B cell (primary cell): ENCODE measurements around the gene CXCR6. TPM values are rescaled to one million over a fixed set of nuclear protein-coding genes. Genes with fewer than 3 reads are reported as not detected.

Source experiments
- ATAC-seq: fragments of 200-7000 bp; cut with Tn5 transposase; one replicate; pipeline ENCODE4 v1.10.0; 2021; ENCODE audit warnings: low read depth, mild to moderate bottlenecking, moderate number of reproducible peaks, moderate library complexity
- CTCF ChIA-PET: fragments of 350-600 bp; sonication (Branson Sonifier 250); formaldehyde crosslinking; loops from one replicate; lab custom pipeline; 2021; ENCODE audit warnings: antibody characterized with exemption, inconsistent platforms; lab: Charles Lee
- POLR2A ChIA-PET: fragments of 350-600 bp; sonication (Branson Sonifier 250); formaldehyde crosslinking; loops from one replicate; lab custom pipeline; 2021; ENCODE audit warnings: antibody characterized with exemption; lab: Charles Lee
- DNase-seq: peaks from one replicate; pipeline ENCODE4 v3.0.0; 2013
- H2AFZ ChIP-seq: 2 replicates; pipeline ENCODE4 v1.6.1; 2012; ENCODE audit warnings: mild to moderate bottlenecking, low read depth, low read length; ENCODE audit not compliant: insufficient read depth, poor library complexity, severe bottlenecking
- H3K27ac ChIP-seq, 2 donors: 1 replicate in 1 of 2; 2 replicates in 1 of 2; pipeline ENCODE4 v1.5.1; 2012 to 2013; ENCODE audit warnings: low read length in 2 of 2, mild to moderate bottlenecking in 2 of 2, moderate library complexity in 1 of 2
- H3K27me3 ChIP-seq, 4 experiments: fragments of 200-600 bp in 1 of 4; sonication (generic) in 1 of 4; replicated peaks in 1 of 4; 1 replicate in 2 of 4; 2 replicates in 2 of 4; pipeline versions ENCODE4 v1.6.1 to v1.7.0; 2013 to 2016; ENCODE audit warnings: low read length in 3 of 4, mild to moderate bottlenecking in 2 of 4, mixed read lengths in 1 of 4, moderate library complexity in 1 of 4; ENCODE audit not compliant: insufficient read depth in 4 of 4, control insufficient read depth in 3 of 4; ENCODE audit errors: control extremely low read depth in 1 of 4
- H3K36me3 ChIP-seq, 2 experiments: replicated peaks in 1 of 2; 1 replicate in 1 of 2; 2 replicates in 1 of 2; pipeline versions ENCODE4 v1.6.1 to v1.7.1; 2013; ENCODE audit warnings: low read length in 1 of 2; ENCODE audit not compliant: insufficient read depth in 2 of 2, control insufficient read depth in 1 of 2; ENCODE audit errors: control extremely low read depth in 1 of 2, extremely low read depth in 1 of 2
- H3K4me1 ChIP-seq, 2 donors: fragments of 200-600 bp in 1 of 2; sonication (generic) in 1 of 2; 1 replicate in 1 of 2; 2 replicates in 1 of 2; pipeline versions ENCODE4 v1.5.1 to v1.6.1; 2013 to 2017; ENCODE audit warnings: low read length in 2 of 2; ENCODE audit not compliant: control insufficient read depth in 2 of 2, insufficient read depth in 2 of 2
- H3K4me2 ChIP-seq: replicated peaks from 2 replicates; pipeline ENCODE3; 2012; ENCODE audit warnings: mild to moderate bottlenecking, low read depth, low read length; ENCODE audit not compliant: poor library complexity, severe bottlenecking
- H3K4me3 ChIP-seq, 5 experiments: fragments of 200-600 bp in 1 of 5; sonication (generic) in 1 of 5; 1 replicate in 3 of 5; 2 replicates in 2 of 5; pipeline versions ENCODE4 v1.5.1 to v1.7.0; 2011 to 2016; ENCODE audit warnings: low read length in 4 of 5, mild to moderate bottlenecking in 4 of 5, low read depth in 2 of 5, control low read depth in 1 of 5, moderate library complexity in 1 of 5; ENCODE audit not compliant: insufficient read depth in 1 of 5; ENCODE audit errors: control extremely low read depth in 1 of 5, extremely low read depth in 1 of 5
- H3K79me2 ChIP-seq: fragments of 200-600 bp; sonication (generic); one replicate; pipeline ENCODE4 v1.6.0; 2016; ENCODE audit warnings: low read length; ENCODE audit not compliant: control insufficient read depth, insufficient read depth
- H3K9ac ChIP-seq: fragments of 200-600 bp; sonication (generic); 2 replicates; pipeline ENCODE4 v1.6.1; 2017; ENCODE audit warnings: mild to moderate bottlenecking, low read length, moderate library complexity
- H3K9me3 ChIP-seq, 3 donors: one replicate each; pipeline versions ENCODE4 v1.6.1 to v1.7.1; 2013; ENCODE audit warnings: low read length in 2 of 3; ENCODE audit not compliant: control insufficient read depth in 2 of 3, insufficient read depth in 1 of 3; ENCODE audit errors: control extremely low read depth in 1 of 3
- H4K20me1 ChIP-seq: 2 replicates; pipeline ENCODE4 v1.6.0; 2012; ENCODE audit warnings: mild to moderate bottlenecking, low read length; ENCODE audit not compliant: insufficient read depth, control insufficient read depth, poor library complexity, severe bottlenecking
- H3K27ac Mint-ChIP-seq: one replicate; pipeline ENCODE4 v1.8.0; 2021; ENCODE audit warnings: mixed read lengths
- H3K27me3 Mint-ChIP-seq: one replicate; pipeline ENCODE4 v1.8.0; 2021; ENCODE audit warnings: mixed read lengths
- H3K4me1 Mint-ChIP-seq: one replicate; pipeline ENCODE4 v1.8.0; 2021; ENCODE audit warnings: mixed read lengths
- H3K4me3 Mint-ChIP-seq: one replicate; pipeline ENCODE4 v1.8.0; 2021; ENCODE audit warnings: mixed read lengths
- H3K9me3 Mint-ChIP-seq: one replicate; pipeline ENCODE4 v1.8.0; 2022; ENCODE audit warnings: mixed read lengths; ENCODE audit not compliant: insufficient read depth
- CTCF ChIP-seq: fragments of 200-600 bp; IDR thresholded peaks from one replicate; pipeline ENCODE4 v1.8.0; 2022; ENCODE audit warnings: antibody characterized with exemption, mild to moderate bottlenecking
- EZH2 ChIP-seq: IDR thresholded peaks from 2 replicates; pipeline ENCODE4 v1.6.1; 2012; ENCODE audit warnings: borderline replicate concordance, low read depth, mild to moderate bottlenecking, moderate library complexity, low read length; ENCODE audit not compliant: insufficient read depth, poor library complexity, severe bottlenecking
- WGBS: methylation state at CpG from one replicate; pipeline ENCODE4 v1.1.5; 2013; ENCODE audit warnings: missing lambda C conversion rate; ENCODE audit not compliant: insufficient coverage; 5-methylcytosine and 5-hydroxymethylcytosine counted together
- intact Hi-C: fragments of 100-400 bp; cut with micrococcal nuclease; formaldehyde crosslinking; loops from one replicate; pipeline ENCODE4 v1.10.0; 2022
- polyA plus RNA-seq: library from polyadenylated mRNA; depleted of rRNA; stranded (reverse); fragments of >200 nt; gene quantifications from 2 replicates; pipeline ENCODE4 v1.2.3, GENCODE V29; 2012
- total RNA-seq, 2 donors: library from RNA; stranded (reverse); fragments of 120-200 nt in 1 of 2; gene quantifications; 1 replicate in 1 of 2; 2 replicates in 1 of 2; pipeline versions ENCODE4 v1.2.3 to v1.2.4, GENCODE V29; 2013 to 2022

CXCR6 gene
- total and polyA plus RNA-seq, 2 donors (not counting 1 experiment from before 2014, with no cell fraction given) = not detected

- ChIA-PET POLR2A (no interaction called here), CTCF (interaction anchor here (1.0 to 7.7 kb wide), 6 partner anchors 9 to 276 kb away, joined by 3 to 84 read pairs (median 4); no protein-coding TSS in a partner anchor)
- no peak overlapping the region for H3K4me2 ChIP-seq
- H3K9me3 ChIP-seq = no peaks in the 10 kb centered on the region
- H3K27ac Mint-ChIP-seq = no peak overlapping the region
- H3K4me3 ChIP-seq = no peak overlapping the region
- H2AFZ ChIP-seq = no peak overlapping the region
- H3K27me3 Mint-ChIP-seq = no peaks in the 10 kb centered on the region
- no peak overlapping the region for H3K9ac ChIP-seq
- WGBS = 100% methylated on average over 4 of the region's 6 CpGs
- H3K4me1 Mint-ChIP-seq = no peaks in the 10 kb centered on the region
- intact Hi-C loops = no loop called here
- no peaks in the 10 kb centered on the region for H4K20me1 ChIP-seq
- no peak overlapping the region for H3K4me3 Mint-ChIP-seq
- TF ChIP-seq EZH2 (no peak), CTCF (no peak)
- H3K79me2 ChIP-seq = no peaks in the 10 kb centered on the region
- ATAC-seq (no peak), DNase-seq (no peak)
- no peaks in the 10 kb centered on the region for H3K27me3 ChIP-seq
- H3K27ac ChIP-seq = no peak overlapping the region
- no peaks in the 10 kb centered on the region for H3K9me3 Mint-ChIP-seq
- no peaks in the 10 kb centered on the region for H3K4me1 ChIP-seq
- H3K36me3 ChIP-seq = peaks cover 13 to 86% of the 10 kb centered on the region in 2 experiments
These were observed 11.8 kb upstream of the CXCR6 start for GRCh38 chr3:45931496-45931895.

- H3K9ac ChIP-seq = no peak overlapping the region
- WGBS = 86% methylated on average over 4 of the region's 4 CpGs
- intact Hi-C loops = no loop called here
- H3K36me3 ChIP-seq = peaks cover 13 to 92% of the 10 kb centered on the region in 2 experiments
- H3K79me2 ChIP-seq = no peaks in the 10 kb centered on the region
- TF ChIP-seq EZH2 = no peak
- no peaks in the 10 kb centered on the region for H4K20me1 ChIP-seq
- POLR2A ChIA-PET = no interaction called here
- Mint-ChIP-seq H3K4me1 (no peaks in the 10 kb centered on the region), H3K27ac (no peak overlapping the region), H3K4me3 (no peak overlapping the region), H3K9me3 (no peaks in the 10 kb centered on the region), H3K27me3 (no peaks in the 10 kb centered on the region)
- CTCF ChIA-PET = interaction anchor here (0.9 to 7.7 kb wide), 6 partner anchors 9 to 276 kb away, joined by 3 to 84 read pairs (median 4); no protein-coding TSS in a partner anchor
- H3K4me1 ChIP-seq = no peaks in the 10 kb centered on the region
- no peak overlapping the region for H2AFZ ChIP-seq
- H3K4me3 ChIP-seq = no peak overlapping the region
- H3K27ac ChIP-seq = no peak overlapping the region
- H3K4me2 ChIP-seq = no peak overlapping the region
- DNase-seq = no peak
- H3K9me3 ChIP-seq = no peaks in the 10 kb centered on the region
- no peak for ATAC-seq
- no peaks in the 10 kb centered on the region for H3K27me3 ChIP-seq
These were observed 11.2 kb upstream of the CXCR6 start for GRCh38 chr3:45932112-45932511.
